Measurements from ENCODE around the gene JAM2.

DNA sequence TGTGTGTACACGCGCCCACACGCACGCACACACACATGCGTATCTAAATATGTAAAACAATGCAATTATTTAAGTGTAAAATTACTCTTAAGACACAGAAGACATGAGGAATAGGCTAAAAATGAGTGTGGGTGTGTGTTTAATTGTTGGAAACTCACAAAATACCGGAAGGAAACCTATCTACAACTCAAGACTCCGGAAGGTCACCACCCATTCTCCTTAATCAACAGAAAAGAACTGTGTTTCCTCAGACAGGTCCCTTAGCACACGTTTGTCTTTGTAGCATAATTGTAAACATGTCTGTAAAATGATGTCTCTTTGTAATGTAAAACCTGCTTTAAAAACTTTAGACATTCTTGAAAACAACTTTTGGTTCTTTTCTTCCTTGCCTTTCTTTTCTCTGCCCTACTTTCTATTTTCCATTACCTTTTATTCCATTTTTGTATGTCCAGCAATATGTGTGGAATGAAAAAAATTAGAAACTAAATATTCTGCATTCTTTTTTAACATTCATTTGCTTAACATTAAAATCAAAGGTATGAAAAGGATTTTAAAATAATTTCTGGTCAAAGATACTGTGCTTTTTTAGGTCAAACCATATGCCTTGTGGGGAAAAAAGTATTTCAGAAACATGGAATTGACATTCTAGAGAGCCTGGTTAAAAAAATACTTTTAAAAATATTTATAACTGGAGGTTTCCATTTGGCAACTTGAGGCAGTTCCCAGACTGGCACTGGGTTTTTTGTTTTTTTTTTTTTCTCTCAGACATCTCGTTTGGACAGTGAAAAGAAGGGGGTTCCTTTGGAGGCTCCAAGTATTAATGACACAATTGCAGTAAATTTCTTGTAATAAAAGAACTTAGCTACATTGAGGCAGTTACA, 49.5 kb downstream of the JAM2 start:
- no peak for TF ChIP-seq POLR2A (IDR thresholded peaks at IDR 0.05; ENCODE audit: extremely low read depth, insufficient read length)
- TF ChIP-seq, protein P1, sequence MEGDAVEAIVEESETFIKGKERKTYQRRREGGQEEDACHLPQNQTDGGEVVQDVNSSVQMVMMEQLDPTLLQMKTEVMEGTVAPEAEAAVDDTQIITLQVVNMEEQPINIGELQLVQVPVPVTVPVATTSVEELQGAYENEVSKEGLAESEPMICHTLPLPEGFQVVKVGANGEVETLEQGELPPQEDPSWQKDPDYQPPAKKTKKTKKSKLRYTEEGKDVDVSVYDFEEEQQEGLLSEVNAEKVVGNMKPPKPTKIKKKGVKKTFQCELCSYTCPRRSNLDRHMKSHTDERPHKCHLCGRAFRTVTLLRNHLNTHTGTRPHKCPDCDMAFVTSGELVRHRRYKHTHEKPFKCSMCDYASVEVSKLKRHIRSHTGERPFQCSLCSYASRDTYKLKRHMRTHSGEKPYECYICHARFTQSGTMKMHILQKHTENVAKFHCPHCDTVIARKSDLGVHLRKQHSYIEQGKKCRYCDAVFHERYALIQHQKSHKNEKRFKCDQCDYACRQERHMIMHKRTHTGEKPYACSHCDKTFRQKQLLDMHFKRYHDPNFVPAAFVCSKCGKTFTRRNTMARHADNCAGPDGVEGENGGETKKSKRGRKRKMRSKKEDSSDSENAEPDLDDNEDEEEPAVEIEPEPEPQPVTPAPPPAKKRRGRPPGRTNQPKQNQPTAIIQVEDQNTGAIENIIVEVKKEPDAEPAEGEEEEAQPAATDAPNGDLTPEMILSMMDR (IDR thresholded peaks at IDR 0.05; ENCODE audit: low read depth, low read length): no peak
- TF ChIP-seq, protein P2, sequence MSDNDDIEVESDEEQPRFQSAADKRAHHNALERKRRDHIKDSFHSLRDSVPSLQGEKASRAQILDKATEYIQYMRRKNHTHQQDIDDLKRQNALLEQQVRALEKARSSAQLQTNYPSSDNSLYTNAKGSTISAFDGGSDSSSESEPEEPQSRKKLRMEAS (IDR thresholded peaks at IDR 0.05; ENCODE audit: low read depth, low read length): no peak

Data from NB4 (cell line).